Renal pelvis (tissue), 4 donors: ENCODE measurements around the gene ATP11A. TPM values are rescaled to one million over a fixed set of nuclear protein-coding genes. Genes with fewer than 3 reads are reported as not detected.

Experiments used
- DNase-seq: peaks from one replicate; pipeline ENCODE4 v3.0.0-alpha.2; 2013
- polyA plus RNA-seq, 3 donors: library from polyadenylated mRNA; unstranded; fragments of 120-200 nt; gene quantifications; one replicate each; pipeline ENCODE4 v1.2.1, GENCODE V29; 2013; ENCODE audit not compliant: insufficient read length in 3 of 3

ATP11A gene
- polyA plus RNA-seq, 3 donors = 39.0 to 68.3 (median 60.9) TPM

GRCh38 chr13:112688560-112689302 lies 1.1 kb upstream of the ATP11A start:
- DNase-seq = no peak

DNA sequence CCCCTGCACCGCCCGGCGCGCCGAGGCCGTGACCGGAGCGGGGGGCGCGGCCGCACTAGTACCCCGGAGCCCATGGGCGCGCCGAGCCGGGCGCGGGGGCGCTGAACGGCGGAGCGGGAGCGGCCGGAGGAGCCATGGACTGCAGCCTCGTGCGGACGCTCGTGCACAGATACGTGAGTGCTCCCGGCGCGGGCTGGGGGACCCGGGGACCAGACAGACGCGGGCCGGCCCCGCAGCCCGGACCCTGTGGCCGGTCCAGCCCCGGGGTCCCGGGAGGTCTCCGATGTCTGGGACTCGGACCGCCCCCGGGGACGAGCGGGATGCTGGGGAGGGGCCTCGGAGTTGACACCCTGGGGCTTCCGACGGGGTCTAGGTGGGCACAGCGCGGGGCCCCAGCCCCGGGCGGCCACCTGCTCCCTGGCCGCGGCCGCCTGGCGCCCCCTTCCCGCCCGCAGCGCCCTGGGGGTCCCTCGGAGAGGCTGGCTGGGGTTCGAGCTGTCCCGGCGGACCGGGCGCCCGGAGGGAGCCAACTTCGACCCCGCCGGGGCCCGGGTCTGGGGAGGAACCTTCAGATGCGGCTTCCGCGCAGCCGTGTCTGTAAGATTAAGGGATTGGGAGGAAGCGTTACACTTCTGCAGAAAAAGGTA lies 568 bp downstream of the ATP11A start:
- DNase-seq = no peak

DNA sequence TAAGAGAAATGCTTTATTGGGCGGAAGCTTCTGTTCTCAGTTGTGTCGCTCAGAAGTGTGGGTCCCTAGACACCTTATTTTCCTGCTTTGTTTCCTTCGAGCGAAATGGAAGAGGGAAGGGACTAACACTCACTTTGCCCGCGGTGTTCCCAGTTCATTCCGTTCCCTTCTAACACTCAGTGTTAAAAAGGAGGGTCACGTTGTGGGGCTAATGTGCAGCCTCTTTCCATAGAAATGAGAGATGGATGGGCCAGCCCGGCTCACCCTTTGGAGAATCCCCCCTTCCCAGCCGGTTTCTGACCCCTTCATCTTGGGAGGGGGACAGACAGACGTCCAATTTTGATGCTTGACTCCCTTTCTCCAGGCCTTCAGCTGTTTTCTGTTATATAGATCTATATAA lies 2.3 kb downstream of the ATP11A start:
- DNase-seq = no peak

DNA sequence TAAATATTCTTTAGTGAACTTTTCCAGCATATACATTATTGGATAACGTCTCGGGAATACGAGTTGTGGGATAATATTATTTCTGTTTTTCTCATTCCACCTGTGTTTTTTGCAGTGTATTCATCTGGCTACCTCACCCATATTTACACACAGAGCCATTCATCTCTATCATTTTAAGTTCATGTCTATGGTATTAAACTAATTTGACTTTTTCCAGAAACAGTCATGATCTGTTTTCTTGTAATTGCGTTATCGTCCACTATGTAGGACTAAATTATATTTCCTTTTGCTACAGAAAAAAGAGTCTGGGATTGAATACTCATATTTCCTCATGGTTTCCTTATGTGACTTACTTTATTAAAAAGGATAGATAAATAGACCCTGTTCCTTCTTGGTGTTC lies 2.7 kb downstream of the ATP11A start:
- no peak for DNase-seq

DNA sequence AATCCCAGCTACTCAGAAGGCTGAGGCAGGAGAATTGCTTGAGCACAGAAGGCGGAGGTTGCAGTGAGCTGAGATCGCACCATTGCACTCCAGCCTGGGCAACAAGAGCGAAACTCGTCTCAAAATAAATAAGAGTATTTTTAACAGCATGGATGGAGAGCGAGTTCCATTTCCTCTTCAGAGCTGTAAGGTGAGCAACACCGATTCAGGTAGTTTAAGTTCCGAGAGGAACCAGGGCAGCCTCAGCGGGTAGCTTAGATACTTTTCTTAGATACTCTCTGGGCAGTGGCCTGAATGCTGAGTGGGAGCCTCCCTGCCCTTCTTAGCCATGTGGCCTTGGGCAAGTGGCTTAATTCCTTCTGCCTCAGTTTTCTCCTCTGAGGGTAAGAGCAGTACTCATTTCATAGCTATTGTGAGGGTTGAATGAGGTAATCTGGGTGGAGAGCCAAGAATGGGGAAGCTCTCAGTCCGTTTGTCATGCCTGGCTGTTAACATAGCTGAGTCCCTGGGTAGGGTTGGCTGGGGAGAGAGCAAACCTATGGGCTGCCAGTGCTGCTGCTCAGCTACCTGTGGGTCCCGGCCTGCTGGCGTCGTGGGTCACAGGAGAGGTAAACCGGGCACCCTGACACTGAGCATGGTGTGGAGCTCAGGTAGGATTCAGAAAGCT lies 4.1 kb downstream of the ATP11A start:
- DNase-seq = no peak

DNA sequence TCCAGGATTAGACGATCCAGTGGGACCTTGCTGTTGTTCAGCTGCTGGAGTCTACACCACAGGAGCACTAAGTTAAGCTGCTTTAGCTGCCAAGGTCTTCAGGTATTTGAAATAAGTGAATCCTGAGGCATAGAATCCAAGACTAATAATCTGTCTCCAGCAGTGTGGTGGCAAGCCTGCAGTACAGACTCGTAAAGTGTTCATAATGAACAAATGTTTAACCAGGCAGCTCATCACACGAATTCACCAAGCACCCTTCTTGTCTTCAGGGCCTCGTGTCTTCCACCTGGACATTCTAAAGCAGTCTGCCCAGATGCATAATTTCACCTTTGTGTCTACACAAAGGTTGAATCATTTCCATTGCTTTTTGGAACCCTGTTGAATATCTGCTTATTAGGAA lies 5.3 kb downstream of the ATP11A start:
- no peak for DNase-seq

- no peak for DNase-seq
Observed at GRCh38 chr13:112696001-112696868, 6.4 kb downstream of the ATP11A start.

DNA sequence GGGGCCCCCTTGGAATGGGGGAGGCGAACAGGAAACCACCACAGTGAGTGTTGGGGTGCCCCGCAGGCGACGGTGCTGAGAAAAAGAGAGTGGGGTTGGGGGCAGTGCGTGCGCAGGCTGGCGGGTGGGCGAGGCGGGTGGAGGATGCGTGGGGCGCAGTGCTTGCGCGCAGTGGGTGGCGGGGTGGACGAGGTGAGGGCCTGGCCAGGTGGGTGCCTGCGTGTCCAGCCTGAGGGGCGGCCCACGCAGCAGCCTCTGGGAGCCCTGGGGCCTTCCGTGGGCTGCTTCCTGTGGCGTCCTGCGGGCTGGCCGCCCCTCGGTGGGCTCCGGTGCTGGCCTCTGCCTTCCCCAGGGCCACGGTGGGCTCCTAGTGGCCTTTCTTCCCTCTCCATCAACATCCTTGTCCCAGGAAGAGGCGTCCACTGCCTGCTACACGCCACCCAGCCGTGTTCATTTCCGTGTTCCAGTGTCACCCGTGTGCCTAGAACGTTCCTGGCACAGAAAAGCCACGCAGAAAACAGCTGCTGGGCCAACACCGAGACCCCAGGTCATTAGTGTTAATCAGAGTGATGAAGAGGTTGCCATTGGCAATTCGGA lies 7.1 kb downstream of the ATP11A start:
- DNase-seq = no peak

DNA sequence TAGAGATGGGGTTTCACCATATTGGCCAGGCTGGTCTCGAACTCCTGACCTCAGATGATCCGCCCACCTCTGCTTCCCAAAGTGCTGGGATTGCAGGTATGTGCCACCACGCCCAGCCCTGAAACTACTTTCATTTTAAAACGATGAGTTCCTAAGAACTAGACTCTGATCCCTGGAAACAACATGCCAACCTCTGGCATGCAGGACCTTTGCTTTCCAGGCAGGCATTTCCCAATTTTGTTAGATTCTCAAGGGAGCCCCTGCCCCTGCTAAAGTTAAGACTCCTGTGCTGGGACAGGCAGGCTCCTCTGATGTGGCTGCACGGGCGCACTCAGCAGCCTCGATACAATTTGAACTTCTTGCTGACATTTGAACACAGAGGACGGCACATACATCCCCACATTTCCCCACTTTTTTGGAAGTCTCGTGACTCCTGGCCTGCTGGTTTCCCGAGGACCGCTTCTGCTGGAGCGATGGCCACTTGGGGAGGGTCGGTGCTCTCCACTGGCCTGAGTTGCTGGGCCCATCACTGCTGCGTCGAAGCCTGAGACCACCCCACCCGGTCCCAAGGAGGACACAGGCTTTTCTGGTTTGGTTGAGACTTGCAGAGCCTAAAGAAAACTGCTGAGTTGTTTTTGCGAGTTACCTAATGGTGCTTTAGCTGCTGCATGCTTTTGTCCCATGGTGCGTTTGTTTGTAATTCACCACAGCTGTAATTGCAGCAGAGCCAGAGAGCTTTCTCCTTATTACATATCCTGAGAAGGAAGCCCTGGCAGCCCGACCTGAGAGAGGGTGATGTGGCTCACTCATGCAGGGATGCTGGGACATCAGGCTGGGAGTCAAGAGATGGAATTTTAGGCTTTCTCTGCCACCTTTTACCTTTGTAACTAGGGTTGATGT lies 8.2 kb downstream of the ATP11A start:
- DNase-seq = no peak

DNA sequence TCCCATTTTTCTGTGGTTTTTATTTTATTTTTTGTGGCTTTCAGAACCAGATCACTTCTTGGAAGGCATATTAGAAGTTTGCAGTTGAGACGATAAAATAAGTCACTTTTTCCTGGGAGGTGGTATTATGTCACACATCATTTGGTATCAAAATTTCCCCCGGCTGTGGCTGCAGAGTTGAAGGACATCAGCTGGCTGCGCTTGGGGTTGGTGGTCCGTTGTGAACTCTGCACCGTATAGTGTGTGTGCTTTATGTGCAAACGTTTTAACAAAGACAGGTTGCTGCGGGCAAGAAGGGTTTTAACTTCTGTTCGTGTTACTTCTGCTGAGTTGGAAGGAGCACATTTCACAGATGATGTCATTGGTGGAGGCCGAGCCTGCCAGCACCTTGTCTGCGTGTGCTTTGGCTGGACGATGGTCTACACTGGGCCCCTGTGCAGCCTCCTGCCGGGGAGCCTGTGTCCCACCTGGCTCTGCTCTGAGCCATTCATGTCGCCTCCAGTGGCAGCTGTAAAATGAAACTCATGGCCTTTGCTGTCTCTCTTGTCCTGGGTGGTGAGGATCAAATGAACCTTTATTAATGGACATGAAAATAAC lies 9.6 kb downstream of the ATP11A start:
- DNase-seq = no peak

GRCh38 chr13:112700291-112701060 lies 10.6 kb downstream of the ATP11A start:
- no peak for DNase-seq

GRCh38 chr13:112702341-112702985 lies 12.6 kb downstream of the ATP11A start:
- DNase-seq = no peak

DNA sequence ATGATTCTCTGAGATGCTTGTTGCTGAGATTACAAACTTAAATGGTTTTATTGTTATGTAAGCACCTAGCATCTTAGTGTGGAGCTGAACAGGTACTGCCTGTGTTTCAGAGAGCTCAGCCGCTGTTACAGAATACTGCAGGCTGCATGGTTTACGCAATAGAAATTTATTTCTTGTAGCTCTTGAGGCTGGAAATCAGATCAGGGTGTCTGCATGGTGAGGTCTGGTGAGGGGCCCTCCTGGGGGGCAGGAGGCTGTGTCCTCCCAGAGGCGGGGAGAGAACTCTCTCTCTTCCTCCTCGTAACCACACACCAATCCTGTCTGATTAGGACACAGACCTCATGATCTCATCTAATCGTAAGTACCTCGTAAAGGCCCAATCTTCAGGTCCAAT lies 13.1 kb downstream of the ATP11A start:
- no peak for DNase-seq

GRCh38 chr13:112703449-112704284 lies 13.8 kb downstream of the ATP11A start:
- DNase-seq = no peak

- DNase-seq = no peak
Observed at GRCh38 chr13:112704308-112705145, 14.7 kb downstream of the ATP11A start.

GRCh38 chr13:112705286-112705685 lies 15.4 kb downstream of the ATP11A start:
- no peak for DNase-seq

GRCh38 chr13:112706171-112706570 lies 16.3 kb downstream of the ATP11A start:
- no peak for DNase-seq
